ENCODE results near the gene BACH2.
"Not testable (repeated sequence)": the region's sequence is repeated elsewhere in the genome, so short reads cannot be mapped to it uniquely, and the experiment has no call there.

Gene BACH2

GRCh38 chr6:90062051-90062450 lies 234.6 kb downstream of the BACH2 start:
- DNase-seq (ENCODE audit: low spot score): no peak

GRCh38 chr6:90059178-90059577 lies 237.5 kb downstream of the BACH2 start:
- DNase-seq (ENCODE audit: low spot score): not testable (repeated sequence)

GRCh38 chr6:90055924-90056323 lies 240.7 kb downstream of the BACH2 start:
- not testable (repeated sequence) for DNase-seq (ENCODE audit: low spot score)

DNA sequence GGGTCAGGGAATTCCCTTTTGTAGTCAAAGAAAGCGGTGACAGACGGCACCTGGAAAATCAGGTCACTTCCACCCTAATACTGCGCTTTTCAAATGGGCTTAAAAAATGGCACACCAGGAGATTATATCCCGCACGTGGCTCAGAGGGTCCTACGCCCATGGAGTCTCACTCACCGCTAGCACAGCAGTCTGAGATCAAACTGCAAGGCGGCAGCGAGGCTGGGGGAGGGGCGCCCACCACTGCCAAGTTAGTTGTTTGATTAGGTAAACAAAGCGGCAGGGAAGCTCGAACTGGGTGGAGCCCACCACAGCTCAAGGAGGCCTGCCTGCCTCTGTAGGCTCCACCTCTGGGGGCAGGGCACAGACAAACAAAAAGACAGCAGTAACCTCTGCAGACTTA lies 242.4 kb downstream of the BACH2 start:
- not testable (repeated sequence) for DNase-seq (ENCODE audit: low spot score)

DNA sequence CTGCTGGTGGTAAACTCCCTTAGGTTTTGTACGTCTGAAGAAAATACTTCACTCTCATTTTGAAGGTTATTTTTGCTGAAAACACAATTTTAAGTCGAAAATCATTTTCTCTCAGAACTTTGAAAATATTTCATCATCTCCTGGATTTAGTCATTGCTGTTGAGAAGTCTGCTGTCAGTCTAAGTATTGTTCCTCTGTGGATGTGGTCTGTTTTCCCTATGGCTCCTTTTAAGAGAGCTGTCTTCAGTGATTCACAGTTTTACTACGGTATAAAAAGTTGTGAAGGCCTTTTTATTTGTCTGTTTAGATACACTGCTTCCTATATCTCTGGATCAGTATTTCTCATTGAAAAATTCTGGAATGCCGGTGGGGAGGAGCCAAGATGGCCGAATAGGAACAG lies 243.0 kb downstream of the BACH2 start:
- DNase-seq (ENCODE audit: low spot score): no peak

DNA sequence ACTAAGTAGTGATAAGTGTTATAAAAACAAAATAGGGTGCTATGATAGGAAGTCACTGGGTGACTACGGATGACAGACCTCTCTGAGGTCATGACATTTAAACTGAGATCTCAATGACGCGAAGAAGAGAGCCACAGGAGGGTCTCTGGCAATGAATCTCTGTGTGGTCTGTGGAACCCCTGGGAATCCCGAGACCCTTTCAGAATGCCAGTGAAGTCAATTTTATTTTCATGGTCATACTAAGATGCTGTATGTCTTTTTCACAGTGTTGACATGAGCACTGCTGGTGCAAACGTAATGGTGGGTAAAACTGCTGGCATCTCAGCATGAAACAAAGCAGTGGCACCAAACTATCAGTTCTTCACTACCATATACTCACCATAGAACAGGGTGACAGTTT lies 247.3 kb downstream of the BACH2 start:
- DNase-seq (ENCODE audit: low spot score): no peak

- no peak for DNase-seq (ENCODE audit: low spot score)
Observed at GRCh38 chr6:90048206-90048967, 248.3 kb downstream of the BACH2 start.

DNA sequence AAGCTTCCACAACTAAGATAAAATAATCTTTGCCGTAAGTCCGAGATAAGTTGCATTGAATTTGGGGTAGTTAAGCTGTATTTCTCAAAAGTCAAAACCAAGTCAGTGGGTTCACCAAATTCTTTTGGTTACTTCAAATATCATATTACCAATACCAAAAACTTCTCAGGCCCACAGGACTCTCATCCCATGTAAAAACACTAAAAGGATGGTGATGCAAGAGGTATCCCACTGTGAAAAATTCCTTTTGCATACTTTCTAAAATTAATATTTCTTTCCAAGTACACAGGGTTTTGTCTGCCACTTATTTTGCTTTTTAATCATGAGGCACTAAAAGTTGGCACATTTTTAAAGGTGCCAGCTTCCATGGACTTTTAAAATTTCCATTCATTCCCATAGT lies 251.1 kb downstream of the BACH2 start:
- no peak for DNase-seq (ENCODE audit: low spot score)

DNA sequence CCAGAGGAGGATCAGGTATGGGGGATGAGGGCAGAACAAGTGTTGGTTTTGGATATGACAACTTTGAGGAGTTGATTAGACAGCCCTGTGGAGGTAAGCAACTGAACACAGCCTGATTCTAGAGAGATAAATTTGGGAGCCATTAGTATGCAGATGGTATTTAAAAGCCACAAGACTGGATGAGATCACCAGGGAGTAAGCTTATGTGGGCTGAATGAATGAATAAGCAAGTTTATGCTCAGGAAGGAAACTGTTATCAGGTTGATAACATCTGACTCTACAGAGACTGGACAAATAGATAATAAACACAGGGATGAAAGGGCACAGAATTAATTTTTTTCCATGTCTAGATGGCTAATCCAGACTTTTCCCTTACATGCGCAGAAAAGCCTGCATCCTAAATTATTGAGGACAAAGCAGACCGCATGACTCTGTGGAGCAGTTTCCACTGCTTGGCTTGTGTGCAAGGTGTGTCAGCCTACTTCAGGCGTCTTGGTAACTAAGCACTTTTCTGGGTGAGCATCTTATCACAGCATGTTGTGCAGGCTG lies 251.7 kb downstream of the BACH2 start:
- no peak for DNase-seq (ENCODE audit: low spot score)

- no peak for DNase-seq (ENCODE audit: low spot score)
Observed at GRCh38 chr6:90044182-90044832, 252.3 kb downstream of the BACH2 start.

DNA sequence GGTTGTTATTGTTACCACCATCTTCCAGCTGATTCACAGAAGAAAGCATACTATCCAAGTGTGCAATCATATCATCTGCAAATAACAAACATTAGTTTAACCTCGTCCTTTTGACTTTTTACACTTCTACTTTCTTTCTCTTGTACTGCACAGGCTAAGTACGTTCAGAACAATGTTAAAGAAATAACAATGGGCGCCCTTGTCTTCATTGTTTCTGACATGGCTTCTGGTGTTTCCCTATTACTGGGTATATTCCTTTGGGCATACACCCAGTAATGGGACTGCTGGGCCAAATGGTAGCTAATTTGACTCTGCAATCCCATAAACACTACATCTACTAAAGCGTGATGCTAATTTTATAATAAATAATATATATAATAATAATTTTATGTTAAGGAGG lies 255.7 kb downstream of the BACH2 start:
- DNase-seq (ENCODE audit: low spot score): no peak

DNA sequence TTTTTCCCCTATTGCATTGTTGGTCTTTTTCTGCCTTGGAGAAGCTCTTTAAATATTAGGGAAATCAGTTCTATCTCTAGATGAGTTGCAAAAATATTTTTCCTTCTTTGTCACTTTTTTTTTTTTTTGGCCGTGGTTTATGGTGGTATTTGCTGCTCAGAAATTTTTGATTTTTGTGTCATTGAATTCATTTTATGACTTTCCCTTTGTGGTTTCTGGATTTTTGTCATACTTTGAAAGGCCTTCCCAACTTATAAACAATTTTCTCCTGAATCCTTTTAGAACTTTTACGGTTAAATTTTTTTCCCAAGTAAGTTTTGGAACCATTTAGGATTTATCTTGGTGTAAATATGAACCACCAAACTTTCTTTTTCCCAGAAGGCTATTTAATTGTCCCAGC lies 256.7 kb downstream of the BACH2 start:
- DNase-seq (ENCODE audit: low spot score): no peak

DNA sequence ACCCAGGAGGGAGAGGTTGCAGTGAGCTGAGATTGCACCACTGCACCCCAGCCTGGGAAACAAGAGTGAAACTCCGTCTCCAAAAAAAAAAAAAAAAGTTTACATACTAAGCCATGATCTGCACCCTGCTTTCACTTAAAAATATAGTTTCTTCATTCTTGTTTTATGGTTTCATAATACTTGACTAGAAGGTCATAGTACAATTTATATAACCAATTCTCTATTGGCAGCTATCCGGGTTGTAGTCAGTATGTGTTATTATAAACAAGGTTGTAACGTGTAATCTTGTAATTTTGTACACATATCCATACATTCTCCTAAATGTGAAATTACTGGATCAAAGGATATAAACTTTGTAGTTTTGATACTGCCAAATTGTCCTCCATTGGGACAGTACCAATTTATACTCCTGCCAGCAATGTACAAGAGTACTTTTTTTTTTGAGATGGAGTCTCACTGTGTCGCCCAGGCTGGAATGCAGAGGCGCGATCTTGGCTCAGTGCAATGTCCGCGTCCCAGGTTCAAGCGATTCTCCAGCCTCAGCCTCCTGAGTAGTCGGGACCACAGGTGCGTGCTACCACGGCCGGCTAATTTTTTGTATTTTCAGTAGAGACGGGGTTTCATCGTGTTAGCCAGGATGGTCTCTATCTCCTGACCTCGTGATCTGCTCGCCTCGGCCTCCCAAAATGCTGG lies 257.5 kb downstream of the BACH2 start:
- DNase-seq (ENCODE audit: low spot score): no peak

- no peak for DNase-seq (ENCODE audit: low spot score)
Observed at GRCh38 chr6:90036963-90037362, 259.7 kb downstream of the BACH2 start.

GRCh38 chr6:90035047-90035723 lies 261.5 kb downstream of the BACH2 start:
- no peak for DNase-seq (ENCODE audit: low spot score)

DNA sequence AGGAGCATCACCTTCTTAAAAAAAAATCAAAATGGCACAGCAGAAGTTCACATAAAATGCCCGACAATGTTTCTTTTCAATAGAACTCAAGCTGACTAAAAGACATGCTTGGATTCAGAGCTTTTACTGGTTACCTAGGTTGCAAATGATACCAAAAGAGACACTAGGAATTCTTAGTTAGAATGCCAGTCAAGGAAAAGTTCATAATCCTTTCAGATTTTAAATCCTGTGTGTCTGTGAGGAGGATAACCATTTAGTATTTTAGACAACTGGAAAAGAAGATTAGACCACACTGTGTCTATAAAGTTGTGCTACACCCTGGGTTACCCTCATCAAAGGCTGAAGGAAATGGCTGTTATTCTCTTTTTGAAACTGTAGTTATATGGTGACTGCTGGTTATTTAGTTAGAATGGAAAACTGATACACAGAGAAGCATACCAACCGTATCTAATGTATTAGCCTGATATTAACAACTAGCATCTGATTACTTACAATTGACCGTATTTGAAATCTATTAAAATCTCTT lies 262.8 kb downstream of the BACH2 start:
- DNase-seq (ENCODE audit: low spot score): no peak

GRCh38 chr6:90032489-90033212 lies 264.0 kb downstream of the BACH2 start:
- not testable (repeated sequence) for DNase-seq (ENCODE audit: low spot score)

DNA sequence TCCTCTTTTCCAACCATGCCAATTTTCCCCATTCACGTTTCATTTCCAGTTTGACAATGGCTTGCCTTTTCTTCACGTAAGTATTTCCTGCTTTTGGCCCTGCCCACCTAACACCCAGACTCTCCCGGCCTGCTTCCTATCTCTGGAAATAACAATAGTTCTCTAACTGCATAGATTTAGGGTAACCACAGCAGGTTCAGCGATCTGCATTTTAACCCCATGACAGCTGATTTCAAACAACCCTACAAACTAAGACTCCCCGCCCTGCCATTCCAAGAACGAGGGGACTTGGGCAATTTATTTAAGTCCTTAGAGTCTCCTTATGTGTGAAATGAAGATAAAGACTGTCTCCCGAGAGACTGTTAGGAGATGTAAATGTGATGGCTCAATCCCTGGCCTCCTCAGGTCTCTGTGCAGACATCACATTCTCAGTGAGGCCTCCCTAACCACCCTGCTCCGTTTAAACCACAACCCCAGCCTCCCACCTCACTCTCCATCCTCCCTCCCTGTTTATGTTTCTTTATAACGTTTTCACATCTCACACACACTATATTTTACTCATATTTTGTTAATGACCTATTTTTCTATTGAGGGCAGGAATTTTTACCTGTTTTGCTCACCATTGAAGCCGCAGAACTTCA lies 267.5 kb downstream of the BACH2 start:
- DNase-seq (ENCODE audit: low spot score): no peak

DNA sequence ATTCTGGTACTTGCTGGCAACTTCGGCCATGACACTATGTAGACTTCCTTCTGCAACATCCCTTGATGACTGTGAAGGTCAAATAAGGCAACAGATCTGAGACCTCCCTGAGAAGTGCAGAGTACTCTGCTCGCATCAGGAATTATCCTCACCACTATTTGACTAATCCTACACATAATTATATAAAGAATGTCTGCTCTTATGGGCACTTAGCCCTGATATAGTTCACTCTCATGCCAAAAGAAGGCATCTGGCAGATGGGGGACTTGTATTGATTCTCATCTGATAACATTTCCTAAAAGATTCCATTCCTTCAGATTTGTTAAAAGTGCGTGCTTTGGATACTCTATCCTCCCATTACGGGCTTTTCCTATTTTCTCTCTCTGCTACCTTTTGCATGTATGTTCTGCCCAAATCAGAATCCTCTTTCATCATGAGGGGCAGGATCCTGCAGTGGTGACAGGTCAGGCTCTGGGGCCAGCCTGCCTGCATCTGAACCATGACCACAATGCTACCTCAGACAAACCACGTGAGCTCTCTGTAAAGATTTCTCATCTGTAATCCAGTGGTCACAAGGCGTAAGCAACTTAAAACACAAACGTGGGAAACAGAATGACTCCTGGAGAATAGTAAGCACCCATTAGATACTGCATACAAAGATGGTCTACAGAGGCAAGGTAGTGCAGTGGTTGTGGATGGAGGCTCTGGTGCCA lies 268.4 kb downstream of the BACH2 start:
- no peak for DNase-seq (ENCODE audit: low spot score)

GRCh38 chr6:90026216-90026615 lies 270.4 kb downstream of the BACH2 start:
- no peak for DNase-seq (ENCODE audit: low spot score)

All from LoVo (cell line).